ENCODE results near the gene RPAP3.
"Not testable (repeated sequence)": the region's sequence is repeated elsewhere in the genome, so short reads cannot be mapped to it uniquely, and the experiment has no call there.

The RPAP3 gene

GRCh38 chr12:47717443-47718193, 11.8 kb upstream of the RPAP3 start:
- DNase-seq: peak; percentile 86

GRCh38 chr12:47717046-47717442, 11.2 kb upstream of the RPAP3 start:
- no peak for DNase-seq

GRCh38 chr12:47715877-47716548, 10.2 kb upstream of the RPAP3 start:
- no peak for DNase-seq

- peak; percentile 83 for DNase-seq
Measured at GRCh38 chr12:47715393-47715876, 9.6 kb upstream of the RPAP3 start.

- DNase-seq: no peak
Measured at GRCh38 chr12:47714826-47715386, 9.1 kb upstream of the RPAP3 start.

- DNase-seq: no peak
Measured at GRCh38 chr12:47712171-47712570, 6.3 kb upstream of the RPAP3 start.

GRCh38 chr12:47711448-47711847, 5.6 kb upstream of the RPAP3 start:
- no peak for DNase-seq

- no peak for DNase-seq
Measured at GRCh38 chr12:47710278-47710677, 4.4 kb upstream of the RPAP3 start.

- no peak for DNase-seq
Measured at GRCh38 chr12:47709671-47710070, 3.8 kb upstream of the RPAP3 start.

- no peak for DNase-seq
Measured at GRCh38 chr12:47709237-47709636, 3.4 kb upstream of the RPAP3 start.

GRCh38 chr12:47707905-47708543, 2.2 kb upstream of the RPAP3 start:
- DNase-seq: no peak

GRCh38 chr12:47707355-47707754, 1.5 kb upstream of the RPAP3 start:
- no peak for DNase-seq

- DNase-seq: no peak
Measured at GRCh38 chr12:47705229-47705565, 633 bp downstream of the RPAP3 start.

GRCh38 chr12:47704719-47705118, 1.1 kb downstream of the RPAP3 start:
- DNase-seq: no peak

- no peak for DNase-seq
Measured at GRCh38 chr12:47700263-47700662, 5.6 kb downstream of the RPAP3 start.

- DNase-seq: no peak
Measured at GRCh38 chr12:47698631-47699030, 7.2 kb downstream of the RPAP3 start.

- DNase-seq: no peak
Measured at GRCh38 chr12:47698055-47698454, 7.8 kb downstream of the RPAP3 start.

- no peak for DNase-seq
Measured at GRCh38 chr12:47689215-47689614, 16.6 kb downstream of the RPAP3 start.

GRCh38 chr12:47687636-47688035, 18.2 kb downstream of the RPAP3 start:
- DNase-seq: no peak

- peak; percentile 49 for DNase-seq
Measured at GRCh38 chr12:47686645-47687240, 19.1 kb downstream of the RPAP3 start.

GRCh38 chr12:47679785-47680184, 26.0 kb downstream of the RPAP3 start:
- no peak for DNase-seq

GRCh38 chr12:47672068-47672467, 33.8 kb downstream of the RPAP3 start:
- no peak for DNase-seq

GRCh38 chr12:47667935-47668334, 37.9 kb downstream of the RPAP3 start:
- not testable (repeated sequence) for DNase-seq
